ENCODE data around the gene LCN1. TPM values are rescaled to one million over a fixed set of nuclear protein-coding genes. Genes with fewer than 3 reads are reported as not detected.
"Not testable (repeated sequence)": the region's sequence is repeated elsewhere in the genome, so short reads cannot be mapped to it uniquely, and the experiment has no call there.

Gene LCN1
- total RNA-seq, 1 donor from 2014 or later, result not detected

GRCh38 chr9:135505406-135506187 is 15.6 kb upstream of the LCN1 start:
- no peak for ATAC-seq

GRCh38 chr9:135506327-135507103 is 14.7 kb upstream of the LCN1 start:
- peak; percentile 12 for ATAC-seq

GRCh38 chr9:135507104-135508035 is 13.9 kb upstream of the LCN1 start:
- ATAC-seq, result no peak

- no peak for ATAC-seq
Measured at GRCh38 chr9:135508211-135508820, 12.9 kb upstream of the LCN1 start.

GRCh38 chr9:135509458-135509857 is 11.8 kb upstream of the LCN1 start:
- ATAC-seq, result no peak

- ATAC-seq, result no peak
Measured at GRCh38 chr9:135512241-135512603, 9.0 kb upstream of the LCN1 start.

- no peak for ATAC-seq
Measured at GRCh38 chr9:135512904-135513303, 8.3 kb upstream of the LCN1 start.

- peak; percentile 15 for ATAC-seq
Measured at GRCh38 chr9:135513351-135513846, 7.8 kb upstream of the LCN1 start.

GRCh38 chr9:135513906-135514305 is 7.3 kb upstream of the LCN1 start:
- not testable (repeated sequence) for ATAC-seq

- ATAC-seq, result peak; percentile 8
Measured at GRCh38 chr9:135514342-135515082, 6.7 kb upstream of the LCN1 start.

- peak; percentile 30 for ATAC-seq
Measured at GRCh38 chr9:135515083-135515951, 5.9 kb upstream of the LCN1 start.

GRCh38 chr9:135516132-135516860 is 4.9 kb upstream of the LCN1 start:
- no peak for ATAC-seq

- no peak for ATAC-seq
Measured at GRCh38 chr9:135517407-135517822, 3.8 kb upstream of the LCN1 start.

- no peak for ATAC-seq
Measured at GRCh38 chr9:135519179-135519971, 1.9 kb upstream of the LCN1 start.

GRCh38 chr9:135521608-135522095 is 412 bp downstream of the LCN1 start:
- no peak for ATAC-seq

- ATAC-seq, result no peak
Measured at GRCh38 chr9:135522137-135522877, 1.1 kb downstream of the LCN1 start.

- no peak for ATAC-seq
Measured at GRCh38 chr9:135522931-135523330, 1.7 kb downstream of the LCN1 start.

Data from esophagus mucosa (tissue), 1 donor.